GM19043 (cell line): ENCODE measurements around the gene GLS.

Source experiments
- ATAC-seq: cut with Tn5 transposase; IDR thresholded peaks from one replicate; pipeline ENCODE4 v1.9.1; 2021; ENCODE audit warnings: low read depth; ENCODE audit not compliant: unreplicated experiment

GLS gene

GRCh38 chr2:191009541-191010374, 129.1 kb downstream of the GLS start:
- no peak for ATAC-seq

GRCh38 chr2:191010887-191011885, 130.6 kb downstream of the GLS start:
- no peak for ATAC-seq

GRCh38 chr2:191012346-191012745, 131.7 kb downstream of the GLS start:
- no peak for ATAC-seq

GRCh38 chr2:191012845-191013681, 132.4 kb downstream of the GLS start:
- ATAC-seq: no peak

- ATAC-seq: no peak
Measured at GRCh38 chr2:191013682-191013931, 133.0 kb downstream of the GLS start.

DNA sequence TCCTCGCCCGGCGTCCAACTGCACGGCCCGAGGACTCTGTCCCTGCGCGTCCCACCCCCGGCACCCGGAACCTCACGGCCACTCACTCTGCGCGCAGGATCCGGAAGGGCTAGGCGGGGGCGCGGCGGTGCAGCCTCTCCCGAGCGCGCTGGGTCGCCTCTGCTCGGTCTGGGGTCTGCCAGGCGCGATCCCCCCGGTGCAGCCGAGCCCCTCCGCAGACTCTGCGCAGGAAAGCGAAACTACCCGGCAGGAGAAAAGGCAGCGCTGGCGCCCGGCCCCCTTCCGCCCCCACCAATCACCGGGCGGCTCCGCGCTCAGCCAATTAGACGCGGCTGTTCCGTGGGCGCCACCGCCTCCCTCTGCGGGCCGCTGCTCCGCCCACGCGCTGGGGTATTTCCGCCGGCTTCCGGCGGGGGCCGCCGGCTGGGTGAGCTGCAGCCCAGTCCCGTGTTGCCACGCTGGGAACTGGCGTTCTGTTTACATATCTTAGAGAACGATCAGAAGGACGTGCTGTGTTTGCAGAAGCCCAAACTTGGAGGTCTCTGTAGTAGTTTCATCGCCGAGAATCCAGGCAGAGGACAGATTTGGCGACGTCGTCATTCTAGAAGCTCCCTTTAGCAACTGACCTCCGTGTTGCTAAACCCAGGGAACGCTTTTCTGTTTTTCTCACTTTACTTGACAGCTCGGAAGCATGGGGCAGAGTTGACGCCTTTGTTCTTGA, 133.5 kb downstream of the GLS start, which contains the start of gene STAT1:
STAT1 (minus strand) TSS at position 240 of the 721 bp plus-strand sequence. CDS start 4,168 bp downstream, outside the sequence.
- peak; percentile 70 for ATAC-seq

DNA sequence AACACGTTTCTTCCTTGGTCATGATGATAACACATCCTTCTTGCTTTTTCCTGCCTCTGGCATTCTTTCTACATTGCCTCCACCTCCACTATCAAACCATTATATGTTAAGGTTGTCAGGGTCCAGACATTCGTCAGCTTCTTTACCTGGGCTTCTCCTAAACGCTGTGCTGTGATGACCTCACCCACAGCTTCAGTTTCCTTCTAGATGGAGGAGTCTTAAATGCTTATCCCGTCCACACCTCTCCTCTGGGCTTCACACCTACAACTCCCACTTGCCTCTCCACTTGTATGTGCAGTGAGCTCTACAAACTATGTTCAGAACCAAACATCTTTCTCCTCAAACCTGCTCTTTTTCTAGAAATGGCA, 134.0 kb downstream of the GLS start:
- ATAC-seq: no peak
